ENCODE measurements around the gene HOXA2.
A peak's percentile ranks its signal among the peaks of the same experiment; 100 is the strongest.

The HOXA2 gene

DNA sequence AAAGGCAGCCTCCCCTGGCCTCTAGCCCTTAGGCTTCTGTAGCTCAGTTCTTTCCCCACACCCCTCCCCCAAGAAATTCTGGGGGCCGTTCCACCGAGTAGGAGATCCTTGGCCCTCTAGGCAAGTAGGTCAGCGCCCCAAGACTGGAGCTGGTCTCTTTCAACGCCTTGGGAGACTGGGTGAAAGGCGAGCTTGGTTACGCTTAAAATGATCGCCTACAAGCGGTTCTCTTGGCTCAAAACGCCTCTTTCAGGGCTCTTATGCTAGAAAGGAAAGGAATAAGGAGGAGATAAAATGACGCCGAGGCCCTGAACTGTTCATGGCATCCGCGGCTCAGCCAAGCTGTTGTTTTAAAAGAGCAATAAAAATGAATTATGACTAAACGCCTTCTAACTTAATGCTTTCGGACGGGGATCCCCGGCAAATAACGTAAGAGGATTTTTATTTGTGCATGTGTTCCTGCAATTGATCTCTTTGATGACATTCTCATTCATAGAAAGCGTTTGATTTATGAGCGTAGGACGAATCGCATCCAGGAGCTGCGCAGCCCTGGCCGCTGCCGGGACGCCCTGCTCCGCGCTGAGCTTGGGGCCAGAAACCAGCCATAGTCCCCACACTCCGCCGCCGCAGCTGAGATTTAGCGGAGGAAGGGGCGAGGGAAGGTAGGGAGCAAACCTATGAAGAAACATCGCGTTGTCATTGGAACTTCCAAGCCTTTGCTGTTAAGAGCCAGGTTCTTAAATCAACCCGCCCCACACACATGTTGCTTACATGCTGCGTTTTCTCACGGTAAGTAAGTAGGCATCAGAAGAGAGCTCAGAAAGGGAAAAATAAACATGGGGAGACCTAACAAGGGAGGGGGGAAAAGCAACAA, 3.7 kb downstream of the HOXA2 start:
- H3K4me3 ChIP-seq (ENCODE audit: low read depth, low read length), result no peak overlapping the region
- TF ChIP-seq, protein P1, sequence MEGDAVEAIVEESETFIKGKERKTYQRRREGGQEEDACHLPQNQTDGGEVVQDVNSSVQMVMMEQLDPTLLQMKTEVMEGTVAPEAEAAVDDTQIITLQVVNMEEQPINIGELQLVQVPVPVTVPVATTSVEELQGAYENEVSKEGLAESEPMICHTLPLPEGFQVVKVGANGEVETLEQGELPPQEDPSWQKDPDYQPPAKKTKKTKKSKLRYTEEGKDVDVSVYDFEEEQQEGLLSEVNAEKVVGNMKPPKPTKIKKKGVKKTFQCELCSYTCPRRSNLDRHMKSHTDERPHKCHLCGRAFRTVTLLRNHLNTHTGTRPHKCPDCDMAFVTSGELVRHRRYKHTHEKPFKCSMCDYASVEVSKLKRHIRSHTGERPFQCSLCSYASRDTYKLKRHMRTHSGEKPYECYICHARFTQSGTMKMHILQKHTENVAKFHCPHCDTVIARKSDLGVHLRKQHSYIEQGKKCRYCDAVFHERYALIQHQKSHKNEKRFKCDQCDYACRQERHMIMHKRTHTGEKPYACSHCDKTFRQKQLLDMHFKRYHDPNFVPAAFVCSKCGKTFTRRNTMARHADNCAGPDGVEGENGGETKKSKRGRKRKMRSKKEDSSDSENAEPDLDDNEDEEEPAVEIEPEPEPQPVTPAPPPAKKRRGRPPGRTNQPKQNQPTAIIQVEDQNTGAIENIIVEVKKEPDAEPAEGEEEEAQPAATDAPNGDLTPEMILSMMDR (IDR thresholded peaks at IDR 0.05; ENCODE audit: borderline replicate concordance, insufficient read depth, low read depth, low read length), result no peak

DNA sequence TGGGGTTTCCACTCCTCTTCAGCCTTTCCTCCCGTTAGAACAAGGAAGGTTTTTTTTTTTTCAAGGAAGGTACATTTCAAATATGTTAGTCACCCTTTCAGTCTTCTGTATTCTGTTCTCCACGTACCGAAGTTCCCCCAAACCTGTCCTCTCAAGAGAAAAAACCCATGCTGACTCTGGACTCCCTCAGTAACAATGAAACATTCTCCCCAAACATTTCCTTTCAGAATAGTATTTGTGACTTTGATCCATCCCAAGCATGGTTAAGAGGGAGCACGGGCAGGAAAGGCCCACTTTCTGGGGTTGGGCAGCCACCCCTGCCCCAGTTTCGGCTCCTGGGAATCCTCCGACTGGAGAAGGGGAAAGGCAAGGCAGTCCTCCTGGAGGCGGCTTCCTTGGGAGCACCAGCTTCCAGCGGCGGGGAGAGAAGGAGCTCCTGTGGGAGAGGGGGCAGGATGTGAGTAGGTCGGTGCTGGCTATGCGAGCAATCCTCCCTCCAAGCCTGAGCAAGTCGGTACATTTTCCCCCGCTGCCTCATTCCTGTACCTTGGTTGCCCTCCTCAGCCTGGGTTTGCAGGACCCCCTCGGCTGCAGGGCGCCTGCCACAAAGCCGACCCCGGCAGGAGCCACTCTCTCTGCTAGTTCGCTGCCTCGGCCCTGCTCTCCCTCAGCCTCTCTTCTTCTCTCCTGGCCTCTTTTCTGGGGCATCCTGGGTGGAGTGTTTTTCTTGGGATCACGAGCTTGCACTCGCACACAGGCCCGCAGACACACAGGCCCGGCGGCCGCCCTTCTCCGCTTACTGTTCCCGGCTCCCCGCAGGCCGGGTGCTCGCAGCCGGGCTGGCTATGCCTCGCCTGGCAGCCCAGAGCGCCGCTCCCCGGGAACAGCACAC, 4.6 kb downstream of the HOXA2 start:
- H3K4me3 ChIP-seq (ENCODE audit: low read depth, low read length), result no peak overlapping the region
- TF ChIP-seq, protein P1 (IDR thresholded peaks at IDR 0.05; ENCODE audit: borderline replicate concordance, insufficient read depth, low read depth, low read length), result no peak

GRCh38 chr7:27096768-27097514, 5.5 kb downstream of the HOXA2 start:
- peak overlapping the region; percentile 71 for H3K4me3 ChIP-seq (ENCODE audit: low read depth, low read length)
- TF ChIP-seq, protein P1 (IDR thresholded peaks at IDR 0.05; ENCODE audit: borderline replicate concordance, insufficient read depth, low read depth, low read length), result no peak

GRCh38 chr7:27095897-27096767, 6.4 kb downstream of the HOXA2 start, which contains the start of gene HOXA1:
HOXA1 (minus strand) TSS chr7:27096000; CDS start chr7:27095912, 88 bp downstream.
- TF ChIP-seq, protein P1 (IDR thresholded peaks at IDR 0.05; ENCODE audit: borderline replicate concordance, insufficient read depth, low read depth, low read length), result no peak
- peak within 1 kb of the TSS; percentile 71 for H3K4me3 ChIP-seq (ENCODE audit: low read depth, low read length)

- no peak overlapping the region for H3K4me3 ChIP-seq (ENCODE audit: low read depth, low read length)
- TF ChIP-seq, protein P1 (IDR thresholded peaks at IDR 0.05; ENCODE audit: borderline replicate concordance, insufficient read depth, low read depth, low read length), result no peak
Measured at GRCh38 chr7:27095050-27095896, 7.2 kb downstream of the HOXA2 start.

Data from GM12875 (cell line).